WTC11 (cell line): ENCODE data around the gene PRKN. TPM values are rescaled to one million over a fixed set of nuclear protein-coding genes. Genes with fewer than 3 reads are reported as not detected.

Experiments
- ATAC-seq: fragments of 200-7000 bp; cut with Tn5 transposase; 2 replicates; pipeline ENCODE4 v1.10.0; 2021; ENCODE audit warnings: mild to moderate bottlenecking, moderate library complexity
- CTCF ChIA-PET: fragments of 300-600 bp; sonication (Branson Sonifier 250); formaldehyde crosslinking; loops from one replicate; lab custom pipeline; 2021; ENCODE audit warnings: antibody characterized with exemption; lab: Charles Lee
- POLR2A ChIA-PET: fragments of 350-600 bp; sonication (Branson Sonifier 250); formaldehyde crosslinking; loops from one replicate; lab custom pipeline; 2021; ENCODE audit warnings: antibody characterized with exemption; lab: Charles Lee
- DNase-seq: peaks from one replicate; pipeline ENCODE4 v3.0.0; 2021; ENCODE audit warnings: low spot score
- H3K27ac Mint-ChIP-seq: 2 replicates; pipeline ENCODE4 v1.8.0; 2021; ENCODE audit warnings: mixed read lengths
- H3K27me3 Mint-ChIP-seq: 2 replicates; pipeline ENCODE4 v1.8.0; 2021; ENCODE audit warnings: low read depth, mild to moderate bottlenecking, moderate library complexity, mixed read lengths
- H3K36me3 Mint-ChIP-seq: 2 replicates; pipeline ENCODE4 v1.8.0; 2021; ENCODE audit warnings: mixed read lengths
- H3K4me1 Mint-ChIP-seq: 2 replicates; pipeline ENCODE4 v1.8.0; 2022; ENCODE audit warnings: mixed read lengths
- H3K4me3 Mint-ChIP-seq: 2 replicates; pipeline ENCODE4 v1.8.0; 2021; ENCODE audit warnings: mild to moderate bottlenecking, moderate library complexity, mixed read lengths
- H3K9me3 Mint-ChIP-seq: 2 replicates; pipeline ENCODE4 v1.8.0; 2021; ENCODE audit warnings: mixed read lengths
- ATF6 ChIP-seq: sonication (generic); formaldehyde crosslinking; IDR thresholded peaks from 2 replicates; pipeline ENCODE4 v1.8.1; 2023; ENCODE audit warnings: mild to moderate bottlenecking, missing genetic modification reagents
- CREM ChIP-seq: sonication (generic); formaldehyde crosslinking; IDR thresholded peaks from 2 replicates; pipeline ENCODE4 v1.8.1; 2022; ENCODE audit warnings: mild to moderate bottlenecking, missing genetic modification reagents, moderate library complexity
- FOXK1 ChIP-seq: sonication (generic); formaldehyde crosslinking; IDR thresholded peaks from 2 replicates; pipeline ENCODE4 v1.8.0; 2022; ENCODE audit warnings: mild to moderate bottlenecking, moderate library complexity, missing genetic modification reagents
- GABPB1 ChIP-seq: sonication (generic); formaldehyde crosslinking; IDR thresholded peaks from 2 replicates; pipeline ENCODE4 v1.8.1; 2023; ENCODE audit warnings: mild to moderate bottlenecking, missing genetic modification reagents
- HMGA2 ChIP-seq: fragments of 250-450 bp; sonication (Bioruptor Pico); IDR thresholded peaks from 2 replicates; pipeline ENCODE4 v1.4.0; 2021; ENCODE audit warnings: mild to moderate bottlenecking, moderate library complexity
- JAZF1 ChIP-seq: fragments of 250-450 bp; sonication (Bioruptor Pico); IDR thresholded peaks from 2 replicates; pipeline ENCODE4 v1.9.0; 2021; ENCODE audit warnings: moderate library complexity, mild to moderate bottlenecking, inconsistent platforms
- total RNA-seq: library from RNA; stranded (reverse); gene quantifications from 3 replicates; pipeline ENCODE4 v1.2.3, GENCODE V29; 2021
- TF ChIP-seq, protein P1 (sequence below): sonication (generic); formaldehyde crosslinking; IDR thresholded peaks from 2 replicates; pipeline ENCODE4 v1.8.1; 2022; ENCODE audit warnings: missing genetic modification reagents, borderline replicate concordance
- TF ChIP-seq, protein P2 (sequence below): sonication (generic); formaldehyde crosslinking; conservative IDR thresholded peaks from 2 replicates; pipeline ENCODE4 v1.8.1; 2023; ENCODE audit warnings: mild to moderate bottlenecking, low read depth, missing genetic modification reagents, moderate library complexity
- TF ChIP-seq, protein P3 (sequence below): sonication (generic); formaldehyde crosslinking; IDR thresholded peaks from 2 replicates; pipeline ENCODE4 v1.8.1; 2023; ENCODE audit warnings: mild to moderate bottlenecking, missing genetic modification reagents, moderate library complexity
- TF ChIP-seq, protein P4 (sequence below): sonication (generic); formaldehyde crosslinking; IDR thresholded peaks from 2 replicates; pipeline ENCODE4 v1.8.1; 2022; ENCODE audit warnings: low read depth, missing genetic modification reagents, borderline replicate concordance

The PRKN gene
- total RNA-seq, 1 experiment from 2014 or later, result 0.59 TPM

GRCh38 chr6:162481938-162482337 is 245.6 kb downstream of the PRKN start:
- POLR2A ChIA-PET, result no interaction called here
- CTCF ChIA-PET, result no interaction called here
- Mint-ChIP-seq H3K4me3 (no peak overlapping the region), H3K27ac (no peak overlapping the region), H3K4me1 (0 out of 2 replicates have a peak, but pooled peaks cover 7% of the 10 kb centered on the region), H3K36me3 (no peaks in the 10 kb centered on the region), H3K9me3 (no peaks in the 10 kb centered on the region), H3K27me3 (no peaks in the 10 kb centered on the region)
- TF ChIP-seq JAZF1 (CRISPR knock-in tag), result no peak
- ATAC-seq (no peak), DNase-seq (no peak)

DNA sequence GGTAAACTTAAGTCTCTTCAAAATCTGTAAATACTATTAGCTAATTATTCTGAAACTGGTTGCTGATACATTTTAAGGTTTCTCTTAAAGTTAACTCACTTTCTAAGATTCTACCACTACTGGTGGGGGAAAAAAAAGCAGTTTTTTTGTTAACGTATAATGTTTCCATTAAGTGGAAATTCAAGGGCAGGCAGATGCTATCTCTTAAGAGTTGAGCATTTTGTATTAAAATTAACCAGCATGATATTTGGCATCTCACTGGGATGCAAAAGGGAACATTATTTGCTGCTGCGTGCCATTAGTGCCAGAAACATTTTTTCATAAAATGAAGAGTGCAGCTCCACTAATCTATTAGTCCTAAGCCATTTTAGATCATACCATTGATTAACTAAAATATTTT is 246.2 kb downstream of the PRKN start:
- DNase-seq (no peak), ATAC-seq (no peak)
- Mint-ChIP-seq H3K4me1 (0 out of 2 replicates have a peak, but pooled peaks cover 7% of the 10 kb centered on the region), H3K9me3 (no peaks in the 10 kb centered on the region), H3K27me3 (no peaks in the 10 kb centered on the region; the same call in 1 of the 2 replicates), H3K27ac (no peak overlapping the region), H3K36me3 (no peaks in the 10 kb centered on the region), H3K4me3 (no peak overlapping the region)
- TF ChIP-seq ATF6 (CRISPR knock-in tag), result no peak
- ChIA-PET CTCF (no interaction called here), POLR2A (no interaction called here)

- no peak overlapping the region for H3K4me3 Mint-ChIP-seq
- H3K9me3 Mint-ChIP-seq, result no peaks in the 10 kb centered on the region
- H3K4me1 Mint-ChIP-seq, result no peaks in the 10 kb centered on the region
- TF ChIP-seq JAZF1 (CRISPR knock-in tag) (no peak), FOXK1 (CRISPR knock-in tag) (no peak), GABPB1 (no peak)
- TF ChIP-seq, protein P1, sequence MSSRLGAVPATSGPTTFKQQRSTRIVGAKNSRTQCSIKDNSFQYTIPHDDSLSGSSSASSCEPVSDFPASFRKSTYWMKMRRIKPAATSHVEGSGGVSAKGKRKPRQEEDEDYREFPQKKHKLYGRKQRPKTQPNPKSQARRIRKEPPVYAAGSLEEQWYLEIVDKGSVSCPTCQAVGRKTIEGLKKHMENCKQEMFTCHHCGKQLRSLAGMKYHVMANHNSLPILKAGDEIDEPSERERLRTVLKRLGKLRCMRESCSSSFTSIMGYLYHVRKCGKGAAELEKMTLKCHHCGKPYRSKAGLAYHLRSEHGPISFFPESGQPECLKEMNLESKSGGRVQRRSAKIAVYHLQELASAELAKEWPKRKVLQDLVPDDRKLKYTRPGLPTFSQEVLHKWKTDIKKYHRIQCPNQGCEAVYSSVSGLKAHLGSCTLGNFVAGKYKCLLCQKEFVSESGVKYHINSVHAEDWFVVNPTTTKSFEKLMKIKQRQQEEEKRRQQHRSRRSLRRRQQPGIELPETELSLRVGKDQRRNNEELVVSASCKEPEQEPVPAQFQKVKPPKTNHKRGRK, result no peak
- TF ChIP-seq, protein P2, sequence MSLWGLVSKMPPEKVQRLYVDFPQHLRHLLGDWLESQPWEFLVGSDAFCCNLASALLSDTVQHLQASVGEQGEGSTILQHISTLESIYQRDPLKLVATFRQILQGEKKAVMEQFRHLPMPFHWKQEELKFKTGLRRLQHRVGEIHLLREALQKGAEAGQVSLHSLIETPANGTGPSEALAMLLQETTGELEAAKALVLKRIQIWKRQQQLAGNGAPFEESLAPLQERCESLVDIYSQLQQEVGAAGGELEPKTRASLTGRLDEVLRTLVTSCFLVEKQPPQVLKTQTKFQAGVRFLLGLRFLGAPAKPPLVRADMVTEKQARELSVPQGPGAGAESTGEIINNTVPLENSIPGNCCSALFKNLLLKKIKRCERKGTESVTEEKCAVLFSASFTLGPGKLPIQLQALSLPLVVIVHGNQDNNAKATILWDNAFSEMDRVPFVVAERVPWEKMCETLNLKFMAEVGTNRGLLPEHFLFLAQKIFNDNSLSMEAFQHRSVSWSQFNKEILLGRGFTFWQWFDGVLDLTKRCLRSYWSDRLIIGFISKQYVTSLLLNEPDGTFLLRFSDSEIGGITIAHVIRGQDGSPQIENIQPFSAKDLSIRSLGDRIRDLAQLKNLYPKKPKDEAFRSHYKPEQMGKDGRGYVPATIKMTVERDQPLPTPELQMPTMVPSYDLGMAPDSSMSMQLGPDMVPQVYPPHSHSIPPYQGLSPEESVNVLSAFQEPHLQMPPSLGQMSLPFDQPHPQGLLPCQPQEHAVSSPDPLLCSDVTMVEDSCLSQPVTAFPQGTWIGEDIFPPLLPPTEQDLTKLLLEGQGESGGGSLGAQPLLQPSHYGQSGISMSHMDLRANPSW (CRISPR knock-in tag), result no peak
- TF ChIP-seq, protein P3, sequence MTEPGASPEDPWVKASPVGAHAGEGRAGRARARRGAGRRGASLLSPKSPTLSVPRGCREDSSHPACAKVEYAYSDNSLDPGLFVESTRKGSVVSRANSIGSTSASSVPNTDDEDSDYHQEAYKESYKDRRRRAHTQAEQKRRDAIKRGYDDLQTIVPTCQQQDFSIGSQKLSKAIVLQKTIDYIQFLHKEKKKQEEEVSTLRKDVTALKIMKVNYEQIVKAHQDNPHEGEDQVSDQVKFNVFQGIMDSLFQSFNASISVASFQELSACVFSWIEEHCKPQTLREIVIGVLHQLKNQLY, result no peak
- ATAC-seq, result no peak
- no peak for DNase-seq
- ChIA-PET POLR2A (no interaction called here), CTCF (no interaction called here)
- no peaks in the 10 kb centered on the region; the same call in 1 of the 2 replicates for H3K27me3 Mint-ChIP-seq
- no peaks in the 10 kb centered on the region for H3K36me3 Mint-ChIP-seq
- H3K27ac Mint-ChIP-seq, result no peak overlapping the region
Measured at GRCh38 chr6:162478192-162478671, 249.3 kb downstream of the PRKN start.

DNA sequence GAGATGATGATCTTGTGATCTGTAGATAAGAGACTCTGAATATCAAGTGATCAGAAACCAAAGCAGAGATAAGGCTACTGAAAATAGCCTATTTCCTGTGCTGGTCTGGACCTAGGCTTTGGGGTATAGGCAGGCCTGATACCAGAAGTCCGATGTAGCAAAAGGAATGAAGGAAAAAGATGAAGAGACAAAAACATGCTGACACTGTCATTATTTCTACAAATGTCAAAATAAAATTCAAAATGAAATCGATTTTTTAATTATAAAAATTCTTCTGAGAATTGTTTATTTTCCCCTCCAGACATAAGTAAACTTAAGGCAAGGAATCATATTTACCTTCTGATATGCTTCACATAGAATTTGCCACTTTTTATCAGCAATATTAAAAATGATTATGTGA is 252.8 kb downstream of the PRKN start:
- no peaks in the 10 kb centered on the region; the same call in none of the 2 replicates for H3K4me1 Mint-ChIP-seq
- ATAC-seq (no peak), DNase-seq (no peak)
- H3K27ac Mint-ChIP-seq, result no peak overlapping the region
- H3K27me3 Mint-ChIP-seq, result no peaks in the 10 kb centered on the region; the same call in 1 of the 2 replicates
- ChIA-PET POLR2A (no interaction called here), CTCF (no interaction called here)
- no peak overlapping the region for H3K4me3 Mint-ChIP-seq
- H3K9me3 Mint-ChIP-seq, result no peaks in the 10 kb centered on the region
- H3K36me3 Mint-ChIP-seq, result no peaks in the 10 kb centered on the region
- TF ChIP-seq HMGA2 (CRISPR knock-in tag) (no peak), CREM (no peak)
- TF ChIP-seq, protein P4, sequence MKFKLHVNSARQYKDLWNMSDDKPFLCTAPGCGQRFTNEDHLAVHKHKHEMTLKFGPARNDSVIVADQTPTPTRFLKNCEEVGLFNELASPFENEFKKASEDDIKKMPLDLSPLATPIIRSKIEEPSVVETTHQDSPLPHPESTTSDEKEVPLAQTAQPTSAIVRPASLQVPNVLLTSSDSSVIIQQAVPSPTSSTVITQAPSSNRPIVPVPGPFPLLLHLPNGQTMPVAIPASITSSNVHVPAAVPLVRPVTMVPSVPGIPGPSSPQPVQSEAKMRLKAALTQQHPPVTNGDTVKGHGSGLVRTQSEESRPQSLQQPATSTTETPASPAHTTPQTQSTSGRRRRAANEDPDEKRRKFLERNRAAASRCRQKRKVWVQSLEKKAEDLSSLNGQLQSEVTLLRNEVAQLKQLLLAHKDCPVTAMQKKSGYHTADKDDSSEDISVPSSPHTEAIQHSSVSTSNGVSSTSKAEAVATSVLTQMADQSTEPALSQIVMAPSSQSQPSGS (CRISPR knock-in tag), result no peak
